Brain microvascular endothelial cell (primary cell): Measurements from ENCODE around the gene PDE11A.
"Not testable (repeated sequence)": the region's sequence is repeated elsewhere in the genome, so short reads cannot be mapped to it uniquely, and the experiment has no call there.

ENCODE experiments used
- DNase-seq: peaks from one replicate; pipeline ENCODE4 v3.0.0-alpha.2; 2020
- H3K27ac ChIP-seq: fragments of 250-450 bp; sonication (Bioruptor Pico); 2 replicates; pipeline ENCODE4 v1.5.1; 2020; ENCODE audit warnings: mild to moderate bottlenecking, moderate library complexity
- H3K27me3 ChIP-seq: fragments of 250-450 bp; sonication (Bioruptor Pico); replicated peaks from 2 replicates; pipeline ENCODE4 v1.5.1; 2020; ENCODE audit warnings: mild to moderate bottlenecking
- H3K36me3 ChIP-seq: fragments of 250-450 bp; sonication (Bioruptor Pico); replicated peaks from 2 replicates; pipeline ENCODE4 v1.5.1; 2020; ENCODE audit warnings: mild to moderate bottlenecking
- H3K4me3 ChIP-seq: 2 replicates; pipeline ENCODE4 v1.5.1; 2011; ENCODE audit warnings: low read depth, mild to moderate bottlenecking, control low read depth, low read length, moderate library complexity
- CTCF ChIP-seq: IDR thresholded peaks from 2 replicates; pipeline ENCODE4 v1.5.1; 2011; ENCODE audit warnings: low read depth, mild to moderate bottlenecking, moderate library complexity, low read length, control low read depth, inconsistent platforms; ENCODE audit errors: missing control alignments
- in situ Hi-C: cut with HindIII; loops from 2 replicates; pipeline ENCODE4 v1.10.0; 2017; ENCODE audit warnings: low sequenced_read_pairs, low pct_ligation_motif_present

Gene PDE11A

DNA sequence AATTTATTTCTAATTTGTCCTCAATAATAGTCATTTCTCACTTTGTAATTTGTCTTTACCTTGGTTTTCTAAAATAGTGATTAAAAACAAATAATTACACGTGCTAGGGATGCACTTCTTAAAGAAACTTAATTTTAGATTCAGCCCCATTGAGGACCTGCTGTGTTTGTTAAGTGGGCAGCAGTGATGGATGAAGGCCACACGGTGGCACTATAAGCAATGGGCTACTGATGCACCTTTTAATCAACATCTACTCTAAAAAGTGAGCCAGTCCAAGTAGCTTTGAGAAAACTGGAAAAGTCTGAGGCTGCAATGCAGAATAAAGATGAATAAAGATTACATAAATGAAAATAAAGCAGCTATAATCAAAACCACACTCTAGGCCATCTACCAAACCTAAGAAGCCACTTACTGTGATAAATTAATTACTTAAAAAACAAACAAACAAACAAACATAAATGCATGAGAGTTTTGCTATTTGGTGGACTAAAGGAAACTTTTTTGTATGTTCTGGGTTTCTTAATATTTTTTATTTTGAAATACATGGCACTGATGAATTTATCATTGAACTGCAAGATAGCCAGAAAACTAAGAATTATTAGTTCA is 89.3 kb downstream of the PDE11A start:
- Histone ChIP-seq H3K4me3 (no peak overlapping the region), H3K27ac (no peak overlapping the region), H3K27me3 (no peaks in the 10 kb centered on the region), H3K36me3 (no peaks in the 10 kb centered on the region)
- TF ChIP-seq CTCF, result peak; percentile 95
- peak; percentile 52 for DNase-seq
- in situ Hi-C loops, result no loop called here

GRCh38 chr2:177972782-177973181 is 99.8 kb downstream of the PDE11A start:
- Histone ChIP-seq H3K36me3 (no peaks in the 10 kb centered on the region), H3K27ac (no peak overlapping the region)
- in situ Hi-C loops, result no loop called here

GRCh38 chr2:177972123-177972522 is 100.5 kb downstream of the PDE11A start:
- DNase-seq, result no peak
- in situ Hi-C loops, result no loop called here
- TF ChIP-seq CTCF, result no peak
- no peaks in the 10 kb centered on the region for H3K36me3 ChIP-seq
- no peaks in the 10 kb centered on the region for H3K27me3 ChIP-seq
- H3K27ac ChIP-seq, result no peak overlapping the region
- no peak overlapping the region for H3K4me3 ChIP-seq

More at GRCh38 chr2:177972782-177973181, 99.8 kb downstream of the PDE11A start:
- no peaks in the 10 kb centered on the region for H3K27me3 ChIP-seq
- DNase-seq, result no peak
- TF ChIP-seq CTCF, result no peak
- no peak overlapping the region for H3K4me3 ChIP-seq

- Histone ChIP-seq H3K4me3 (no peak overlapping the region), H3K27me3 (no peaks in the 10 kb centered on the region), H3K27ac (no peak overlapping the region), H3K36me3 (no peaks in the 10 kb centered on the region)
- in situ Hi-C loops, result no loop called here
- no peak for TF ChIP-seq CTCF
- no peak for DNase-seq
Observed at GRCh38 chr2:177970670-177971454, 101.7 kb downstream of the PDE11A start.

DNA sequence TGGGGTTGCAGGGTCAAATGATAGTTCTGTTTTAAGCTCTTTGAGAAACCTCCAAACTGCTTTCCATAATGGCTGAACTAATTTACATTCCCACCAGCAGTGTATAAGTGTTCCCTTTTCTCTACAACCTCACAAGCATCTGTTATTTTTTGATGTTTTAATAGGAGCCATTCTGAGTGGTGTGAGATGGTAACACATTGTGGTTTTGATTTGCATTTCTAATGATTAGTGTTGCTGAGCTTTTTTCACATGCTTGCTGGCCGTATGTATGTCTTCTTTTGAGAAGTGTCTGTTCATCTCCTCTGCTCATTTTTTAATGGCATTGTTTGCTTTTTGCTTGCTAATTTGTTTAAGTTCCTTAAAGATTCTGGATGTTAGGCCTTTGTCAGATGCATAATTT is 107.7 kb downstream of the PDE11A start:
- DNase-seq, result no peak
- Histone ChIP-seq H3K27me3 (no peaks in the 10 kb centered on the region), H3K27ac (no peak overlapping the region), H3K4me3 (no peak overlapping the region), H3K36me3 (no peaks in the 10 kb centered on the region)
- in situ Hi-C loops, result no loop called here
- no peak for TF ChIP-seq CTCF

DNA sequence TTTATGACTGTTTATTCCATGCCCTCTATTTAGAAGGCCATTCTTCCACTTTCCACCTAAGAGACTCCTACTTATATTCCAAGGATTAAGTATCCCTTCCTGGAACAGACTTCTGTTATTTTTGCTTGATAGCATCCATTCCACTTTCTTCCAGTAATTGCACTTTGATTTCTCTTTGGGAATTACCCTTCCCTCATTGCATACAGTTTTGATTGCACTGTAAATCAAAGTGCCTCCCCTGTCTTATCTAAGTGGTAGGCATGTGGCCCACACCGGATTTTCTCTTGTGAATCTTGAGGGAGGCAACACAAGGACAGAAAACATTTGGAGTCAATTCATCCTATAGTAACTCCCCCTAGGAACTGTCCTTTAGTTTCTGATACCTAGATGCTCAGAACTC is 120.4 kb downstream of the PDE11A start:
- no peaks in the 10 kb centered on the region for H3K36me3 ChIP-seq
- no peak for DNase-seq
- no peaks in the 10 kb centered on the region for H3K27me3 ChIP-seq
- no peak overlapping the region for H3K27ac ChIP-seq
- TF ChIP-seq CTCF, result no peak
- in situ Hi-C loops, result no loop called here
- H3K4me3 ChIP-seq, result no peak overlapping the region

GRCh38 chr2:177947598-177947997 is 125.0 kb downstream of the PDE11A start:
- in situ Hi-C loops, H3K4me3 ChIP-seq, H3K27ac ChIP-seq, H3K36me3 ChIP-seq, DNase-seq, H3K27me3 ChIP-seq: not testable (repeated sequence)

DNA sequence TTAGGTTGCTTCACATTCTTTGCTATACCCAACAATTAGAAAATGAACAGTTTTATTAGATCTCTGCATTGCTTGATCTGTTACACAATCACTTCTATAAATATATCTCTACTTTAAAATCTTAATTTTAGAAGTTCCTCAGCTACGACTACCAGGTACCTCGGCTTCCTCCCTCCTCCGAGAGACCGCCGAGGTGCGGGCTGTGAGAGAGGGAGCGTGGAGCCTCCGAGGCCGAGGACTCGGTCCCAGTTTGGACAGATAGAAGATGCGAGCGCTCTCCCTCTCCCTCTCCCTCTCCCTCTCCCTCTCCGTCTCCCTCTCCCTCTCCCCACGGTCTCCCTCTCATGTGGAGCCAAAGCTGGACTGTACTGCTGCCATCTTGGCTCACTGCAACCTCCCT is 128.0 kb downstream of the PDE11A start:
- in situ Hi-C loops, DNase-seq, H3K36me3 ChIP-seq, H3K27ac ChIP-seq, H3K27me3 ChIP-seq, H3K4me3 ChIP-seq: not testable (repeated sequence)
